Measurements from ENCODE around the gene EIPR1.

DNA sequence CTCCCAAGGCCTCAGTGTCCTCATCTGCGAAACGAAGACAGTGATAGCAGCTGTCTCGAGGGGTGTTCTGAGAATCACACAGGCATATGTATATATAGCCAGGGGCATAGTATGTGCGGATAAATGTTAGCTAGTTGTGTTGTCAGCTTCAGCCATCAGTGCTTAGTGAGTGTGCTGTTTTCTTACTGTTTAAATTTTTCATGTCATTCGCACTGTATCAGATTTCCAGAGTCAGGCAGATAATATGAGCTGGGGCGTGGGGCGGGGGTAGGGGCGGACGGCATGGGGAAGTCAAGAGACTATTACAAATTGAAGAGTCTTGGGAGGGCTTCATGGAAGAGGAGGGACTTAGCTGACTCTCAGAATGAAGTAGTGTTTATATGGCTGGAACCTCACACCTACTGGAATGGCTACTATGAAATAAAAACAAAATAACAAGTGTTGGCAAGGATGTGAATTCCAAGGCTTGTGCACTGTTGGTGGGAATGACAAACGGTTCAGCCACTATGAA, 8.9 kb upstream of the EIPR1 start:
- TF ChIP-seq, protein P1, sequence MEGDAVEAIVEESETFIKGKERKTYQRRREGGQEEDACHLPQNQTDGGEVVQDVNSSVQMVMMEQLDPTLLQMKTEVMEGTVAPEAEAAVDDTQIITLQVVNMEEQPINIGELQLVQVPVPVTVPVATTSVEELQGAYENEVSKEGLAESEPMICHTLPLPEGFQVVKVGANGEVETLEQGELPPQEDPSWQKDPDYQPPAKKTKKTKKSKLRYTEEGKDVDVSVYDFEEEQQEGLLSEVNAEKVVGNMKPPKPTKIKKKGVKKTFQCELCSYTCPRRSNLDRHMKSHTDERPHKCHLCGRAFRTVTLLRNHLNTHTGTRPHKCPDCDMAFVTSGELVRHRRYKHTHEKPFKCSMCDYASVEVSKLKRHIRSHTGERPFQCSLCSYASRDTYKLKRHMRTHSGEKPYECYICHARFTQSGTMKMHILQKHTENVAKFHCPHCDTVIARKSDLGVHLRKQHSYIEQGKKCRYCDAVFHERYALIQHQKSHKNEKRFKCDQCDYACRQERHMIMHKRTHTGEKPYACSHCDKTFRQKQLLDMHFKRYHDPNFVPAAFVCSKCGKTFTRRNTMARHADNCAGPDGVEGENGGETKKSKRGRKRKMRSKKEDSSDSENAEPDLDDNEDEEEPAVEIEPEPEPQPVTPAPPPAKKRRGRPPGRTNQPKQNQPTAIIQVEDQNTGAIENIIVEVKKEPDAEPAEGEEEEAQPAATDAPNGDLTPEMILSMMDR (optimal IDR thresholded peaks at IDR 0.05 in 1 of 3, IDR thresholded peaks at IDR 0.05 in 1 of 3, conservative IDR thresholded peaks at IDR 0.05 in 1 of 3; ENCODE audit: extremely low read depth in 1 of 3, insufficient read depth in 2 of 3, low read length in 3 of 3), result no peak
- no peak for TF ChIP-seq EZH2 (IDR thresholded peaks at IDR 0.05; ENCODE audit: low read length)
